Epithelial cell of proximal tubule (primary cell): Measurements from ENCODE around the gene LARP1. TPM values are rescaled to one million over a fixed set of nuclear protein-coding genes. Genes with fewer than 3 reads are reported as not detected.

Source experiments
- DNase-seq: peaks from one replicate; pipeline ENCODE4 v3.0.0-alpha.2; 2011; ENCODE audit warnings: low read depth
- H3K4me3 ChIP-seq: 2 replicates; pipeline ENCODE4 v1.5.1; 2011; ENCODE audit warnings: low read depth, mild to moderate bottlenecking, low read length
- total RNA-seq: library from RNA; depleted of rRNA; stranded (reverse); fragments of >200 nt; gene quantifications from 2 replicates; pipeline ENCODE4 v1.2.3, GENCODE V29; 2015
- TF ChIP-seq, protein P1 (sequence below): conservative IDR thresholded peaks from 2 replicates; pipeline ENCODE4 v1.5.1; 2012; ENCODE audit warnings: low read depth, mild to moderate bottlenecking, low read length

LARP1 gene
- total RNA-seq, 1 donor from 2014 or later, result 111 TPM

DNA sequence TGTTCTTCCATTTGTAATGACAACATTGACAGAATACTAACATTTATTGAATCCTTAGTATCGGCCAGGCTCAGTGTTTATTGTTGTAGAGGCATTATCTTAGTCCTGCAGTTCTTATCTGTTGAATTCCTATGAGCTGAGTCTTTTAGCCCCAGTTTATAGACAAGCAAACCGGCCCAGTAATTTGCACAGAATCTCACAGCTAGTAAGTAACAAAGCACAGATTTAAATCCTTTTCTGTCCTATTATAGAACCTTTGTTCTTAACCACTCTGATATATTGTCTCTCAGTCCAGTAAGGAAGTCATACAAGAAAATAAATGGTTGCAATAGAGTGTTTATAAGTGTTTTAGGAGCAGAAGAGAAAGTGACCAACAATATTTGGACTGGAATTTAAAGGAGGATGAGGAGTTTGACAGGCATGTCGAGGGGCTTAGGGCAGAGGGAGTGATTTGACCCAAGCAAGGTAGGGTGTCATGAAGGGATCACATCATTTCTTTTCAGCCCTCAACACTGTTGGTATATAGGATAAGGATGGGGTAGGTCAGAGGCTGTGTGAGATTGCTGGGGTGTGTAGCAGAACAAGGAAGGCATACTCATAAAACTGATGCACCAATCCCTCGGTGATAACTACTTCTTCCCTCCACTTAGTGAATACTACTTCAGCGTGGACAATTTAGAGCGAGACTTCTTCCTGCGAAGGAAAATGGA lies 39.5 kb downstream of the LARP1 start:
- H3K4me3 ChIP-seq, result no peak overlapping the region
- TF ChIP-seq, protein P1, sequence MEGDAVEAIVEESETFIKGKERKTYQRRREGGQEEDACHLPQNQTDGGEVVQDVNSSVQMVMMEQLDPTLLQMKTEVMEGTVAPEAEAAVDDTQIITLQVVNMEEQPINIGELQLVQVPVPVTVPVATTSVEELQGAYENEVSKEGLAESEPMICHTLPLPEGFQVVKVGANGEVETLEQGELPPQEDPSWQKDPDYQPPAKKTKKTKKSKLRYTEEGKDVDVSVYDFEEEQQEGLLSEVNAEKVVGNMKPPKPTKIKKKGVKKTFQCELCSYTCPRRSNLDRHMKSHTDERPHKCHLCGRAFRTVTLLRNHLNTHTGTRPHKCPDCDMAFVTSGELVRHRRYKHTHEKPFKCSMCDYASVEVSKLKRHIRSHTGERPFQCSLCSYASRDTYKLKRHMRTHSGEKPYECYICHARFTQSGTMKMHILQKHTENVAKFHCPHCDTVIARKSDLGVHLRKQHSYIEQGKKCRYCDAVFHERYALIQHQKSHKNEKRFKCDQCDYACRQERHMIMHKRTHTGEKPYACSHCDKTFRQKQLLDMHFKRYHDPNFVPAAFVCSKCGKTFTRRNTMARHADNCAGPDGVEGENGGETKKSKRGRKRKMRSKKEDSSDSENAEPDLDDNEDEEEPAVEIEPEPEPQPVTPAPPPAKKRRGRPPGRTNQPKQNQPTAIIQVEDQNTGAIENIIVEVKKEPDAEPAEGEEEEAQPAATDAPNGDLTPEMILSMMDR, result no peak
- DNase-seq, result no peak

DNA sequence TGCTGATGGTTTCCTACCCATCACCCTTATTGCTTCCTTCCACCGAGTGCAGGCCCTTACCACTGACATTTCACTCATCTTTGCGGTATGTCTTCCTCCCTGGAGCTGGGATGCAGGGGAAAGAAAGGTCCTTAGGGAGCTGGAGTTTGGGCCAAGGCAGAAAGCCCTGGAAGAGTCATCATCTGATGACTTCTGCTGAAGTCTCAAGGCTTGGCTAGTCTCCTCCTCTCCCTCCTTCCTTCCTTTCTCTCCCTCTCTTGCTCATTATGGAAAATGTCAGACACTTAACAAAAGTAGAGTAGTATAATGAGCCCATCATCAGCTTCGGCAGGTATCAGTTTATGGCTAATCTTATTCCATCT lies 40.0 kb downstream of the LARP1 start:
- H3K4me3 ChIP-seq, result no peak overlapping the region
- TF ChIP-seq, protein P1, result no peak
- no peak for DNase-seq

- DNase-seq, result no peak
- TF ChIP-seq, protein P1, result no peak
Measured at GRCh38 chr5:154797762-154798161, 42.6 kb downstream of the LARP1 start.

DNA sequence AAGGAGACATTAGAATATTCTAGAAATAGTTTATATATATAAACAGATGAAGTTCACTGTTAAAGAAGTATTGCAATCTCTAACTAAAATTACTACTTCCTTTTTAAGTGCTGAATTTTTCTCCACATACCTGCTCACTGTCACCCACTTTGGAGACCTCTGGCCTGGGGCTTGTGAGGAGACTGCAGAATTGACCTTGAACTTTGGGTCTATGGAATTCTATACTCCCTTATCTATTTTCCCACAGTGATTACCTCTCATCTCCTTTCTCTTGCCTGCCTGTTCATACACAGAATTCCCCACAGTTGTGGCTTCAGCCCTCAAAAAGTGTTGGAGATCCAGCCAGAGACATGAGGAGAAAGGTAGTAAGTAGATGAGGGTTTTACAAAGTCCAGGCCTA lies 45.4 kb downstream of the LARP1 start:
- H3K4me3 ChIP-seq, result no peak overlapping the region
- DNase-seq, result no peak
- TF ChIP-seq, protein P1, result no peak

More at GRCh38 chr5:154797762-154798161, 42.6 kb downstream of the LARP1 start:
- no peak overlapping the region for H3K4me3 ChIP-seq

- no peak overlapping the region for H3K4me3 ChIP-seq
- TF ChIP-seq, protein P1, result no peak
- no peak for DNase-seq
Measured at GRCh38 chr5:154801083-154801482, 45.9 kb downstream of the LARP1 start.

- no peak for DNase-seq
- TF ChIP-seq, protein P1, result no peak
- no peak overlapping the region for H3K4me3 ChIP-seq
Measured at GRCh38 chr5:154802050-154802449, 46.9 kb downstream of the LARP1 start.

GRCh38 chr5:154806176-154806575 lies 51.0 kb downstream of the LARP1 start:
- no peak overlapping the region for H3K4me3 ChIP-seq
- no peak for DNase-seq
- TF ChIP-seq, protein P1, result no peak
